Lung (tissue), 12 donors: ENCODE results near the gene PHC1. TPM values are rescaled to one million over a fixed set of nuclear protein-coding genes. Genes with fewer than 3 reads are reported as not detected.

Experiments used
- ATAC-seq: fragments of 200-7000 bp; cut with Tn5 transposase; one replicate; pipeline ENCODE4 v1.9.1; 2020; ENCODE audit warnings: moderate number of reproducible peaks; ENCODE audit not compliant: insufficient read depth, low FRiP score
- DNase-seq, 3 donors: peaks; one replicate each; pipeline ENCODE4 v3.0.0-alpha.2; 2013 to 2017
- H3K27ac ChIP-seq, 2 donors: one replicate each; pipeline ENCODE4 v1.5.1; 2013; ENCODE audit warnings: mild to moderate bottlenecking in 2 of 2, moderate library complexity in 2 of 2, control low read depth in 1 of 2, inconsistent platforms in 1 of 2, low read depth in 1 of 2, low read length in 1 of 2
- H3K27me3 ChIP-seq, 3 donors: one replicate each; pipeline ENCODE4 v1.5.1; 2013; ENCODE audit warnings: low read length in 2 of 3; ENCODE audit not compliant: control insufficient read depth in 3 of 3, insufficient read depth in 3 of 3
- H3K36me3 ChIP-seq, 4 donors: one replicate each; pipeline ENCODE4 v1.5.1; 2013; ENCODE audit warnings: low read length in 4 of 4, mild to moderate bottlenecking in 1 of 4, moderate library complexity in 1 of 4; ENCODE audit not compliant: control insufficient read depth in 4 of 4, insufficient read depth in 4 of 4
- H3K4me1 ChIP-seq, 5 donors: one replicate each; pipeline ENCODE4 v1.5.1; 2013; ENCODE audit warnings: low read length in 5 of 5, mild to moderate bottlenecking in 2 of 5, moderate library complexity in 1 of 5; ENCODE audit not compliant: control insufficient read depth in 5 of 5, insufficient read depth in 5 of 5
- H3K4me3 ChIP-seq: one replicate; pipeline ENCODE4 v1.5.1; 2013; ENCODE audit warnings: mild to moderate bottlenecking, control low read depth, moderate library complexity
- H3K9ac ChIP-seq, 2 donors: one replicate each; pipeline ENCODE4 v1.5.1; 2013; ENCODE audit warnings: low read length in 2 of 2, control low read depth in 1 of 2; ENCODE audit not compliant: insufficient read depth in 1 of 2
- H3K9me3 ChIP-seq, 4 donors: one replicate each; pipeline ENCODE4 v1.5.1; 2013; ENCODE audit warnings: low read length in 3 of 4, mild to moderate bottlenecking in 1 of 4, moderate library complexity in 1 of 4; ENCODE audit not compliant: control insufficient read depth in 4 of 4, insufficient read depth in 3 of 4
- WGBS, 2 donors: extraction: QIAGEN DNeasy Blood & Tissue Kit; methylation state at CpG; one replicate each; pipeline ENCODE4 v1.1.7; 2013; 5-methylcytosine and 5-hydroxymethylcytosine counted together
- polyA plus RNA-seq, 2 donors: library from polyadenylated mRNA; stranded (reverse); fragments of 200-250 nt; gene quantifications; one replicate each; pipeline ENCODE4 v1.2.1, GENCODE V29; 2013
- total RNA-seq, 2 donors: library from RNA; depleted of rRNA in 1 of 2; stranded (reverse); fragments of >200 nt in 1 of 2; gene quantifications; one replicate each; pipeline ENCODE4 v1.2.1, GENCODE V29; 2014 to 2021
- TF ChIP-seq, protein P1 (sequence below): IDR thresholded peaks from 2 replicates; pipeline ENCODE4 v1.5.1; 2012; ENCODE audit warnings: mild to moderate bottlenecking; ENCODE audit errors: control extremely low read depth, extremely low read depth
- donor health status: control.
- donor health status: control.
- donor health status: Bipolar disorder and iron deficiency.
- donor health status: healthy.
- donor health status: DM: yes; HTN: yes; CAD: no.

Gene PHC1
- total and polyA plus RNA-seq, 4 donors, result 17.4 to 63.5 (median 29.4) TPM

- no peaks in the 10 kb centered on the region for H3K27me3 ChIP-seq
- no peaks in the 10 kb centered on the region for H3K36me3 ChIP-seq
- no peak overlapping the region for H3K4me3 ChIP-seq
- no peaks in the 10 kb centered on the region for H3K4me1 ChIP-seq
- TF ChIP-seq, protein P1, sequence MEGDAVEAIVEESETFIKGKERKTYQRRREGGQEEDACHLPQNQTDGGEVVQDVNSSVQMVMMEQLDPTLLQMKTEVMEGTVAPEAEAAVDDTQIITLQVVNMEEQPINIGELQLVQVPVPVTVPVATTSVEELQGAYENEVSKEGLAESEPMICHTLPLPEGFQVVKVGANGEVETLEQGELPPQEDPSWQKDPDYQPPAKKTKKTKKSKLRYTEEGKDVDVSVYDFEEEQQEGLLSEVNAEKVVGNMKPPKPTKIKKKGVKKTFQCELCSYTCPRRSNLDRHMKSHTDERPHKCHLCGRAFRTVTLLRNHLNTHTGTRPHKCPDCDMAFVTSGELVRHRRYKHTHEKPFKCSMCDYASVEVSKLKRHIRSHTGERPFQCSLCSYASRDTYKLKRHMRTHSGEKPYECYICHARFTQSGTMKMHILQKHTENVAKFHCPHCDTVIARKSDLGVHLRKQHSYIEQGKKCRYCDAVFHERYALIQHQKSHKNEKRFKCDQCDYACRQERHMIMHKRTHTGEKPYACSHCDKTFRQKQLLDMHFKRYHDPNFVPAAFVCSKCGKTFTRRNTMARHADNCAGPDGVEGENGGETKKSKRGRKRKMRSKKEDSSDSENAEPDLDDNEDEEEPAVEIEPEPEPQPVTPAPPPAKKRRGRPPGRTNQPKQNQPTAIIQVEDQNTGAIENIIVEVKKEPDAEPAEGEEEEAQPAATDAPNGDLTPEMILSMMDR, result no peak
- no peaks in the 10 kb centered on the region for H3K9me3 ChIP-seq
- H3K9ac ChIP-seq, result no peak overlapping the region
- ATAC-seq (no peak), DNase-seq (no peak)
- WGBS, 2 donors, result 93 to 95% methylated on average over 6 of the region's 6 CpGs
- no peak overlapping the region for H3K27ac ChIP-seq
Measured at GRCh38 chr12:8886502-8887284, 27.6 kb upstream of the PHC1 start.

DNA sequence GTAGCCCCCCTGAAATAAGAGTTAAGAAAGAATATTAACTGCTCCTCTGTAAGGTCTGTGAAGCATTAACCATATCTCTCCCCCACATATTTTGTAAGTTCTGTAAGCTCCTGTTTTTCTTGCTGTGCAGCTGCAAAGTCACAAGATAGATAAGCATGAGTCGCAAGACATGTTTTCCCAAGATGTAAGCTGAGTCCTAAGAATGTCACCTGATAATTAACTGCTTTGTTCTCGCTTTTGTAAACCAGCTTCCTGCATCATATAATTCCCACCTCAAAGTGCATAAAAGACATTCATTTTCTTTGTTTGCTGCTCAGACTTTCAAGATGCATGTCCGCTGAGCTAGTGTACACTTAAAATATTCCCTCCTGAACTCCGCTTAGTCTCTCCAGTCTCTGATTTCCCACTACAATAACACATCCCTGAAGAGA, 27.0 kb upstream of the PHC1 start:
- TF ChIP-seq, protein P1, result no peak
- no peak for ATAC-seq
- Histone ChIP-seq H3K27ac (no peak overlapping the region), H3K4me3 (no peak overlapping the region), H3K27me3 (no peaks in the 10 kb centered on the region), H3K4me1 (no peaks in the 10 kb centered on the region), H3K9ac (no peak overlapping the region), H3K9me3 (no peaks in the 10 kb centered on the region), H3K36me3 (no peaks in the 10 kb centered on the region)
- no peak for DNase-seq
- 92 to 95% methylated on average over 4 of the region's 4 CpGs for WGBS, 2 donors

DNA sequence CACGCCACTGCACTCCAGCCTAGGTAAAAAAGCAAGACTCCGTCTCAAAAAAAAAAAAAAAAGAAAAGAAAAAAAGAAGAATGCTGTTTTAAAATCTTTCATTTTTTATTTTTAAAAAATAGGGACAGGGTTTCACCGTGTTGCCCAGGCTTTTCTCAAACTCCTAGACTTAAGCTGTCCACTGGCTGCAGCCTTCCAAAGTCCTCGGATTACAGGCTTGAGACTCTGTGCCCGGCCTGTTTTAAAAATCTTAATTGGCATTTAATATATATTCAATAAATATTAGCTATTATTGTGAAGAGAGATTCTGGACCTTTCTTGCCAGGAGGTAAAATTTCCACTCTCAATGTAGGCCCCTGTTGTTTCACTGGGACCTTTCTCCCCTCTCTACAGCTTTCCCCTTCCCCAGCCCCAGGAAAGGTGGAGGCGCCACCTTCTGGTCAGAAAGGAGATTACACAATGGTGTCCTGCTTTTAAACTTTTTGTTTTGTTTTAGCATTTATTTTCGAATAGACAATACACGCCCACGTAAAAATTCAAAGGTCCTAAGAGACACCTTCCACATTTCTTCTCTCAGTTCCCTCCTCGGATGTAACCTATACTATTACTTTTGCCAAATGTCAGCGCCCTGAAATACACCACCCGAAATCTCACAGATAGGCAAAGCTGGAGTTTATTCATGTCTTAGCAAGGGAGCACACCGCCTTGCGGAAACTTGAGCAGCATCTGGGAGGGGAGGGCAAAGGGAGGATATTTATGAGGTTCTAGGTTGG, 23.8 kb upstream of the PHC1 start:
- H3K27ac ChIP-seq, result no peak overlapping the region
- H3K36me3 ChIP-seq, result no peaks in the 10 kb centered on the region
- peak; percentile 69 to 89 (median 83) for DNase-seq
- no peaks in the 10 kb centered on the region for H3K9me3 ChIP-seq
- ATAC-seq, result peak; percentile 82
- 31 to 32% methylated on average over 14 of the region's 14 CpGs for WGBS, 2 donors
- H3K4me1 ChIP-seq, result no peaks in the 10 kb centered on the region
- no peak overlapping the region for H3K4me3 ChIP-seq
- TF ChIP-seq, protein P1, result peak; percentile 75
- H3K9ac ChIP-seq, result peak overlapping the region; percentile 48 to 82
- no peaks in the 10 kb centered on the region for H3K27me3 ChIP-seq
